Tibial nerve (tissue), 4 donors: ENCODE results near the gene TPM3. TPM values are rescaled to one million over a fixed set of nuclear protein-coding genes. Genes with fewer than 3 reads are reported as not detected.
"Not testable (repeated sequence)": the region's sequence is repeated elsewhere in the genome, so short reads cannot be mapped to it uniquely, and the experiment has no call there.

ENCODE experiments used
- DNase-seq, 2 donors: peaks; one replicate each; pipeline ENCODE4 v3.0.0-alpha.2; 2019; ENCODE audit warnings: low spot score in 2 of 2
- H3K27ac ChIP-seq, 4 donors: fragments of 200-600 bp; sonication (generic) in 3 of 4; one replicate each; pipeline ENCODE4 v1.5.1; 2017 to 2019; ENCODE audit warnings: mild to moderate bottlenecking in 1 of 4
- H3K27me3 ChIP-seq, 2 donors: fragments of 200-600 bp; sonication (generic) in 1 of 2; one replicate each; pipeline versions ENCODE4 v1.5.1 to v1.6.0; 2017 to 2019
- H3K36me3 ChIP-seq, 3 donors: fragments of 200-600 bp; sonication (generic); one replicate each; pipeline ENCODE4 v1.5.1; 2018 to 2019
- H3K4me1 ChIP-seq, 4 donors: fragments of 200-600 bp; sonication (generic) in 3 of 4; one replicate each; pipeline ENCODE4 v1.5.1; 2017 to 2019
- H3K4me3 ChIP-seq, 4 donors: fragments of 200-600 bp; sonication (generic) in 3 of 4; one replicate each; pipeline ENCODE4 v1.5.1; 2017 to 2019; ENCODE audit warnings: mild to moderate bottlenecking in 1 of 4, moderate library complexity in 1 of 4
- H3K9me3 ChIP-seq, 4 donors: fragments of 200-600 bp; sonication (generic) in 3 of 4; one replicate each; pipeline ENCODE4 v1.5.1; 2017 to 2019
- CTCF ChIP-seq, 5 experiments: fragments of 200-600 bp in 3 of 5; fragments of 450-650 bp in 2 of 5; sonication (generic) in 3 of 5; IDR thresholded peaks; one replicate each; pipeline ENCODE4 v1.5.1; 2016 to 2019; ENCODE audit warnings: antibody characterized with exemption in 5 of 5, mild to moderate bottlenecking in 3 of 5, moderate library complexity in 2 of 5
- EP300 ChIP-seq, 2 donors: sonication (generic); formaldehyde crosslinking; IDR thresholded peaks; one replicate each; pipeline ENCODE4 v1.6.1; 2017; ENCODE audit warnings: antibody characterized with exemption in 2 of 2, mild to moderate bottlenecking in 1 of 2
- POLR2A ChIP-seq, 2 donors: fragments of 450-650 bp; IDR thresholded peaks; one replicate each; pipeline ENCODE4 v1.6.1; 2017; ENCODE audit warnings: antibody characterized with exemption in 2 of 2, mild to moderate bottlenecking in 2 of 2, moderate library complexity in 2 of 2
- WGBS, 2 donors: methylation state at CpG; one replicate each; pipeline ENCODE4 v1.1.5; 2018; 5-methylcytosine and 5-hydroxymethylcytosine counted together
- total RNA-seq, 4 donors: library from RNA; depleted of rRNA; stranded (reverse); fragments of >200 nt; gene quantifications; one replicate each; pipeline ENCODE4 v1.1.0, GENCODE V29; 2016

TPM3 gene
- total RNA-seq, 4 donors from 2014 or later, result 170 to 251 (median 222) TPM

GRCh38 chr1:154236855-154237254 lies 45.0 kb upstream of the TPM3 start:
- H3K27ac ChIP-seq, result no peak overlapping the region
- 83 to 88% methylated on average over 4 of the region's 4 CpGs for WGBS, 2 donors
- H3K36me3 ChIP-seq, result peaks cover 5 to 98% (median 36%) of the 10 kb centered on the region in 3 donors
- H3K4me1 ChIP-seq, result peaks cover 0 to 12% (median 0%) of the 10 kb centered on the region in 4 donors
- no peak overlapping the region for H3K4me3 ChIP-seq
- H3K27me3 ChIP-seq, result no peaks in the 10 kb centered on the region
- H3K9me3 ChIP-seq, result no peaks in the 10 kb centered on the region
- TF ChIP-seq CTCF (IDR thresholded peaks at IDR 0.05) (no peak), EP300 (IDR thresholded peaks at IDR 0.05) (no peak), POLR2A (IDR thresholded peaks at IDR 0.05) (no peak)
- DNase-seq, result no peak

DNA sequence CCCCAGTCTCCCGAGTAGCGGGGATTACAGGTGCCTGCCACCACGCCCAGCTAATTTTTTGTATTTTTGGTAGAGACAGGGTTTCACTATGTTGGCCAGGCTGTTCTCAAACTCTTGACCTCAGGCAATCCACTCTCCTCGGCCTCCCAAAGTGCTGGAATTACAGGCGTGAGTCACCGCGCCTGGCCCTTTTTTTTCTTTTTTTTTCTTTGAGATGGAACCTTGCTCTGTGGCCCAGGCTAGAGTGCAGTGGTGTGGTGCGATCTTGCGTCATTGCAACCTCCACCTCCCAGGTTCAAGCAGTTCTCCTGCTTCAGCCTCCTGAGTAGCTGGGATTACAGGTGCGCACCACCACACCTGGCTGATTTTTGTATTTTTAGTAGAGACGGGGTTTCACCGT lies 41.2 kb upstream of the TPM3 start:
- DNase-seq, H3K27ac ChIP-seq, H3K9me3 ChIP-seq, H3K27me3 ChIP-seq, H3K4me1 ChIP-seq, H3K4me3 ChIP-seq: not testable (repeated sequence)
- H3K36me3 ChIP-seq, result peaks cover 0 to 99% (median 30%) of the 10 kb centered on the region in 3 donors
- 93 to 94% methylated on average over 12 of the region's 12 CpGs for WGBS, 2 donors

DNA sequence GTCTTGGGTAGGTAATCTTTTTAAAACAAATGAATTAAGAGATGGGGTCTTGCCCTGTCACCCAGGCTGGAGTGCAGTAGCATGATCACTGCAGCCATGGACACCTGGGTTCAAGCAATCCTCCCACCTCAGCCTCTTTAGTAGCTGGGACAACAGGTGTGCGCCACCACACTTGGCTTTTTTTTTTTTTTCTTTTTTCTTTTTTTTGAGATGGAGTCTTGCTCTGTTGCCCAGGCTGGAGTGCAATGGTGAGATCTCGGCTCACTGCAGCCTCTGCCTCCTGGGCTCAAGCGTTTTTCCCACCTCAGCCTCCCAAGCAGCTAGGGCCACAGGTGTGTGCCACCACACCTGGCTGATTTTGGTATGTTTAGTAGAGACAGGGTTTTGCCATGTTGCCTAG lies 39.2 kb upstream of the TPM3 start:
- DNase-seq, H3K4me3 ChIP-seq, H3K27ac ChIP-seq, H3K4me1 ChIP-seq, H3K9me3 ChIP-seq, H3K27me3 ChIP-seq: not testable (repeated sequence)
- WGBS, 2 donors, result 96 to 97% methylated on average over 3 of the region's 3 CpGs
- H3K36me3 ChIP-seq, result peaks cover 0 to 98% (median 14%) of the 10 kb centered on the region in 3 donors

DNA sequence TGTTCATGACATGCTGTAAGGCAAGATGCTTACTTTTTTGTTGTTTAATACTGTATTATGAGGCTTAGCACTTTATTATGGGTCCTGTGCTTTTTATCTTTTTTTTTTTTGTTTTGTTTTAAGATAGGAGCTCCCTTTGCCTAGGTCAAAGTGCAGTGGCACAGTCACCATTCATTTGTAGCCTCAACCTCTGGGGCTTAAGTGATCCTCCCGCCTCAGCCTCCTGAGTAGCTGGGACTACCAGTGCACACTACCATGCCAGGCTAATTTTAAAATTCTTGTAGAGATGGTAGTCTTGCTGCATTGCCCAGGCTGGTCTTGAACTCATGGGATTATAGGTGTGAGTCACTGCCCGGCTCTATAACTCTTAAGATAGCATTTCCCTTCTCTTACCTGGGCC lies 33.5 kb upstream of the TPM3 start:
- TF ChIP-seq EP300 (IDR thresholded peaks at IDR 0.05) (no peak), POLR2A (IDR thresholded peaks at IDR 0.05) (no peak), CTCF (IDR thresholded peaks at IDR 0.05) (no peak)
- Histone ChIP-seq H3K4me1 (peaks cover 0 to 47% (median 21%) of the 10 kb centered on the region in 4 donors), H3K27ac (no peak overlapping the region), H3K36me3 (peaks cover 0 to 50% (median 0%) of the 10 kb centered on the region in 3 donors), H3K4me3 (no peak overlapping the region), H3K9me3 (no peaks in the 10 kb centered on the region), H3K27me3 (no peaks in the 10 kb centered on the region)
- DNase-seq, result no peak
- 91 to 93% methylated on average over 2 of the region's 2 CpGs for WGBS, 2 donors

GRCh38 chr1:154223621-154224020 lies 31.7 kb upstream of the TPM3 start:
- WGBS, 2 donors, result 35 to 39% methylated on average over 2 of the region's 2 CpGs
- H3K9me3 ChIP-seq, result no peaks in the 10 kb centered on the region
- no peak overlapping the region for H3K4me3 ChIP-seq
- no peak for DNase-seq
- H3K27ac ChIP-seq, result no peak overlapping the region
- H3K4me1 ChIP-seq, result peaks cover 5 to 58% (median 30%) of the 10 kb centered on the region in 4 donors
- no peak for TF ChIP-seq CTCF (IDR thresholded peaks at IDR 0.05)
- TF ChIP-seq POLR2A (IDR thresholded peaks at IDR 0.05), result no peak
- TF ChIP-seq EP300 (IDR thresholded peaks at IDR 0.05), result no peak
- no peaks in the 10 kb centered on the region for H3K27me3 ChIP-seq
- H3K36me3 ChIP-seq, result peaks cover 0 to 32% (median 0%) of the 10 kb centered on the region in 3 donors

DNA sequence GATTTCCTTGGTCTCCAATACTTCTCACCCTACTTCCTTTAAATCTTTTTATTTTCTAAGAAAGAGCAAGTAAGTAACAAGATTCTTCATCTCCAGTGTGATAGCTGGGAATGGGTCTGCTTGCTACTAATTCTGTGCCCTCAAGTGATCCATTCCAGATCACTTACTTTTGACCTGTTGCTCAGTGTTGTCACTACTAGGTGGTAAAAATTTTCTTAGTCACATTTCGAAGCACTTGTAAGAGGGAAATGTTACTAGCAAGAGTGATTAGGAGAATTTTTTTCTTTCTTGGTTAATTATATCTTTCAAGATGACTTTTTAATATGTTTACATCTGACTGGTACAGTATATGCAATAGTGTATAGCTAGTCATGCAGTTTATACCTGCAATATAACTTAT lies 31.0 kb upstream of the TPM3 start:
- TF ChIP-seq CTCF (IDR thresholded peaks at IDR 0.05), result no peak
- TF ChIP-seq POLR2A (IDR thresholded peaks at IDR 0.05), result no peak
- TF ChIP-seq EP300 (IDR thresholded peaks at IDR 0.05), result no peak
- H3K9me3 ChIP-seq, result no peaks in the 10 kb centered on the region
- H3K4me3 ChIP-seq, result no peak overlapping the region
- no peak for DNase-seq
- H3K27me3 ChIP-seq, result no peaks in the 10 kb centered on the region
- WGBS, 2 donors, result 81 to 96% methylated on average over 1 of the region's 1 CpG
- H3K27ac ChIP-seq, result peak overlapping the region in 2 of 4 donors; percentile 98 to 99
- peaks cover 0 to 32% (median 0%) of the 10 kb centered on the region in 3 donors for H3K36me3 ChIP-seq
- H3K4me1 ChIP-seq, result peaks cover 5 to 65% (median 35%) of the 10 kb centered on the region in 4 donors
